CD8-positive, alpha-beta memory T cell (primary cell): Measurements from ENCODE around the gene TOMM40. TPM values are rescaled to one million over a fixed set of nuclear protein-coding genes. Genes with fewer than 3 reads are reported as not detected.
"Not testable (repeated sequence)": the region's sequence is repeated elsewhere in the genome, so short reads cannot be mapped to it uniquely, and the experiment has no call there.

ENCODE experiments used
- CTCF ChIA-PET: fragments of 350-600 bp; sonication (Branson Sonifier 250); formaldehyde crosslinking; loops from one replicate; lab custom pipeline; 2021; ENCODE audit warnings: antibody characterized with exemption; lab: Charles Lee
- POLR2A ChIA-PET: fragments of 350-600 bp; sonication (Branson Sonifier 250); formaldehyde crosslinking; loops from one replicate; lab custom pipeline; 2021; ENCODE audit warnings: antibody characterized with exemption; lab: Charles Lee
- DNase-seq, 5 donors: peaks; one replicate each; pipeline versions ENCODE4 v3.0.0 to v3.0.0-alpha.2; 2020 to 2022; ENCODE audit warnings: mixed read lengths in 1 of 5
- H3K27ac ChIP-seq: one replicate; pipeline ENCODE4 v1.7.0; 2013; ENCODE audit warnings: low read depth, mild to moderate bottlenecking, low read length, moderate library complexity
- H3K27me3 ChIP-seq: 2 replicates; pipeline ENCODE4 v1.7.0; 2013; ENCODE audit warnings: low read length, mild to moderate bottlenecking; ENCODE audit not compliant: insufficient read depth, poor library complexity, severe bottlenecking
- H3K36me3 ChIP-seq: 2 replicates; pipeline ENCODE4 v1.7.0; 2013; ENCODE audit warnings: mild to moderate bottlenecking, low read length, moderate library complexity; ENCODE audit not compliant: insufficient read depth
- H3K4me1 ChIP-seq: 2 replicates; pipeline ENCODE4 v1.7.0; 2013; ENCODE audit warnings: mild to moderate bottlenecking, low read length, moderate library complexity; ENCODE audit not compliant: insufficient read depth
- H3K4me3 ChIP-seq: 2 replicates; pipeline ENCODE4 v1.7.0; 2013; ENCODE audit warnings: mild to moderate bottlenecking, low read length
- H3K9me3 ChIP-seq: 2 replicates; pipeline ENCODE4 v1.7.0; 2013; ENCODE audit warnings: mild to moderate bottlenecking, low read length
- H3K27ac Mint-ChIP-seq, 8 donors: one replicate each; pipeline ENCODE4 v1.8.0; 2020 to 2021; ENCODE audit warnings: mixed read lengths in 8 of 8, mild to moderate bottlenecking in 6 of 8, inconsistent platforms in 3 of 8, moderate library complexity in 3 of 8
- H3K27me3 Mint-ChIP-seq, 2 donors: one replicate each; pipeline ENCODE4 v1.8.0; 2020 to 2021; ENCODE audit warnings: mixed read lengths in 2 of 2, mild to moderate bottlenecking in 1 of 2, moderate library complexity in 1 of 2
- H3K36me3 Mint-ChIP-seq, 3 donors: one replicate each; pipeline ENCODE4 v1.8.0; 2020 to 2021; ENCODE audit warnings: mixed read lengths in 3 of 3, inconsistent platforms in 1 of 3, mild to moderate bottlenecking in 1 of 3
- H3K4me1 Mint-ChIP-seq, 3 donors: one replicate each; pipeline ENCODE4 v1.8.0; 2020 to 2021; ENCODE audit warnings: mixed read lengths in 3 of 3, inconsistent platforms in 1 of 3, mild to moderate bottlenecking in 1 of 3
- H3K4me3 Mint-ChIP-seq, 7 donors: one replicate each; pipeline ENCODE4 v1.8.0; 2020 to 2021; ENCODE audit warnings: mixed read lengths in 7 of 7, mild to moderate bottlenecking in 6 of 7, moderate library complexity in 4 of 7, inconsistent platforms in 2 of 7
- H3K9me3 Mint-ChIP-seq, 5 donors: one replicate each; pipeline ENCODE4 v1.8.0; 2020 to 2022; ENCODE audit warnings: mixed read lengths in 5 of 5, mild to moderate bottlenecking in 3 of 5, moderate library complexity in 2 of 5, inconsistent platforms in 1 of 5
- polyA plus RNA-seq: library from polyadenylated mRNA; unstranded; fragments of 300-500 nt; fragmentation: Illumina TruSeq; gene quantifications from one replicate; pipeline ENCODE4 v1.2.3, GENCODE V29; 2021
- total RNA-seq, 2 experiments: library from RNA; stranded (reverse); gene quantifications; one replicate each; pipeline ENCODE4 v1.2.3, GENCODE V29; 2021

The TOMM40 gene
- total and polyA plus RNA-seq, 3 experiments from 2014 or later, result 41.4 to 218 (median 211) TPM

- H3K36me3 Mint-ChIP-seq, result no peaks in the 10 kb centered on the region
- ChIA-PET POLR2A (no interaction called here), CTCF (interaction anchor here (3.2 kb wide), 1 partner anchor 10 kb away, joined by 11 read pairs; no protein-coding TSS in a partner anchor)
- H3K27me3 Mint-ChIP-seq, result peaks cover 22 to 38% of the 10 kb centered on the region in 2 donors
- no peak overlapping the region for H3K27ac Mint-ChIP-seq
- no peak overlapping the region for H3K4me3 Mint-ChIP-seq
- no peaks in the 10 kb centered on the region for H3K36me3 ChIP-seq
- H3K4me3 ChIP-seq, result no peak overlapping the region
- H3K4me1 ChIP-seq, result peaks cover 3% of the 10 kb centered on the region
- peaks cover 4 to 10% (median 6%) of the 10 kb centered on the region in 3 donors for H3K4me1 Mint-ChIP-seq
- H3K27me3 ChIP-seq, result no peaks in the 10 kb centered on the region
- H3K9me3 ChIP-seq, result no peaks in the 10 kb centered on the region
- H3K27ac ChIP-seq, result peak overlapping the region; percentile 60
- DNase-seq, result no peak
- no peaks in the 10 kb centered on the region for H3K9me3 Mint-ChIP-seq
Observed at GRCh38 chr19:44912854-44913253, 21.8 kb downstream of the TOMM40 start.

DNA sequence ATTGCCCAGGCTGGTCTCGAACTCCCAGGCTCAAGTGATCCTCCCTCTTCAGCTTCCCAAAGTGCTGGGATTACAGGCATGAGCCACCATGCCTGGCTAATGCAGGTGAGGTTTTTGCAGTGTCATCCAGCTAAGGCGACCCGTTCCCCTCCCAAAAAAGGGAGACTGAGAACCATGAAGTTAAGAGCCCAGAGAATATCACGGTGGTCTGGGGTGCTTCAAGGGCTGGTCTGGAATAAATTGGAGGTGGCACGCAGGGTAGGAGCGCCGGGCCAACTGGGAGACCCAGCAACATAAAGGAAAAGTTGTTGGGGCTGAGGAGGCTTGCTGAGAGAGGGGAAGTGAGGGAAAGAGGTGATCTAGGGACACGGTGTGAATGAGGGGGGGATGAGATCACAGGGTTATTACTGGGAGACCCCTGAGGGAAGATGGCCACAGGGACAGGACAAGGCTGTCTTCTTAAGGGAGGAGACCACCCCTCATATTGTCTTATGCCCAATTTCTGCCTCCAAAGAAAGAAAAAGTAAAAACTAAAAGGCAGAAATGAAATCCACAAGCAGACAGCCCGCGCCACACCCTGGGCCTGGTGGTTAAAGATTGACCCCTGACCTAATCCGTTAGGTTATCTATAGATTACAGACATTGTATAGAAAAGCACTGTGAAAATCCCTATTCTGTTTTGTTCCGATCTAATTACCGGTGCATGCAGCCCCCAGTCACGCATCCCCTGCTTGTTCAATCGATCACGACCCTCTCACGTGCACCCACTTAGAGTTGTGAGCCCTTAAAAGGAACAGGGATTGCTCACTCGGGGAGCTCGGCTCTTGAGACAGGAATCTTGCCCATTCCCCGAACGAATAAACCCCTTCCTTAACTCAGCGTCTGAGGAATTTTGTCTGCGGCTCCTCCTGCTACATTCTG is 22.7 kb downstream of the TOMM40 start:
- H3K9me3 ChIP-seq, H3K36me3 ChIP-seq, H3K4me3 ChIP-seq, H3K4me1 ChIP-seq, H3K27me3 ChIP-seq, POLR2A ChIA-PET, H3K9me3 Mint-ChIP-seq, H3K4me1 Mint-ChIP-seq, H3K36me3 Mint-ChIP-seq, DNase-seq: not testable (repeated sequence)
- Mint-ChIP-seq H3K27me3 (peaks cover 22 to 34% of the 10 kb centered on the region in 2 donors), H3K27ac (peak overlapping the region in 2 of 8 donors; percentile 27 to 93), H3K4me3 (peak overlapping the region in 6 of 7 donors; percentile 46 to 93 (median 86))
- peak overlapping the region; percentile 60 for H3K27ac ChIP-seq
- CTCF ChIA-PET, result interaction anchor here (3.2 kb wide), 1 partner anchor 11 kb away, joined by 11 read pairs; no protein-coding TSS in a partner anchor

DNA sequence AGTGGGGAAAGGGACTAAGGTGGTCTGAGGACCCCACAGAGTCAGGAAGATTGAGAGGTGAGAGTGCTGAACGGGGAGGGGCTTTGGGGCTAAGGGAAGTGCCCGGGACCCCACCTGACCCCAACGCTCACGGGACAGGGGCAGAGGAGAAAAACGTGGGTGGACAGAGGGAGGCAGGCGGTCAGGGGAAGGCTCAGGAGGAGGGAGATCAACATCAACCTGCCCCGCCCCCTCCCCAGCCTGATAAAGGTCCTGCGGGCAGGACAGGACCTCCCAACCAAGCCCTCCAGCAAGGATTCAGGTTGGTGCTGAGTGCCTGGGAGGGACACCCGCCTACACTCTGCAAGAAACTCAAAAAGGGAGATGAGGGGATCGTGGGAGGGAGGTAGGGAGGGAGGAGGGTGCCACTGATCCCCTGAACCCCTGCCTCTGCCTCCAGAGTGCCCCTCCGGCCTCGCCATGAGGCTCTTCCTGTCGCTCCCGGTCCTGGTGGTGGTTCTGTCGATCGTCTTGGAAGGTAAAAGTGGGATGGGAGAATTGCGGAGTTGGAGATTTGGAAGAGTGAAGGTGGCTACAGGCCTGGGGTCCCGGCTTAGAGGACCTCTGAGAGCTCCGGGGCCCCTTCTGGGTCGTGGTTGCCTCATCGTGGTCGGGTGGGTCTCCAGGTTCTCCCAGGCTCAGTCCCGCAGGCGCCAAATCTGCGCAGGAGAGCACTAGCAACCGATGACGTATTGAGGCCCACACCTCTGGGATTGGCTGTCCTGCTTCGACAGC is 23.6 kb downstream of the TOMM40 start, which contains the start of gene APOC1:
APOC1 (plus strand) TSS at position 176 of the 774 bp plus-strand sequence; CDS start at position 460, 284 bp downstream.
- POLR2A ChIA-PET, H3K36me3 ChIP-seq, H3K36me3 Mint-ChIP-seq, H3K4me1 ChIP-seq, H3K27me3 ChIP-seq, H3K9me3 Mint-ChIP-seq, H3K9me3 ChIP-seq, H3K4me1 Mint-ChIP-seq: not testable (repeated sequence)
- peak within 1 kb of the TSS in 5 of 8 donors; percentile 27 to 94 (median 57) for H3K27ac Mint-ChIP-seq
- CTCF ChIA-PET, result interaction anchor here (1.3 to 3.2 kb wide), 2 partner anchors 11 to 68 kb away, joined by 3 to 11 read pairs; partner anchors contain the start of gene NECTIN2
- Histone ChIP-seq H3K27ac (peak within 1 kb of the TSS; percentile 60), H3K4me3 (peak within 1 kb of the TSS; percentile 66)
- DNase-seq, result peak; percentile 48 to 80 (median 68)
- peaks cover 22 to 34% of the 10 kb centered on the region in 2 donors for H3K27me3 Mint-ChIP-seq
- H3K4me3 Mint-ChIP-seq, result peak within 1 kb of the TSS; percentile 55 to 93 (median 87)

GRCh38 chr19:44924243-44924725 is 33.2 kb downstream of the TOMM40 start:
- no peaks in the 10 kb centered on the region for H3K36me3 Mint-ChIP-seq
- H3K4me1 Mint-ChIP-seq, result peaks cover 0 to 5% (median 4%) of the 10 kb centered on the region in 3 donors
- ChIA-PET CTCF (no interaction called here), POLR2A (no interaction called here)
- H3K4me3 Mint-ChIP-seq, result no peak overlapping the region
- H3K9me3 Mint-ChIP-seq, result no peaks in the 10 kb centered on the region
- Histone ChIP-seq H3K36me3 (no peaks in the 10 kb centered on the region), H3K27me3 (peaks cover 10% of the 10 kb centered on the region), H3K9me3 (no peaks in the 10 kb centered on the region), H3K4me1 (no peaks in the 10 kb centered on the region), H3K4me3 (no peak overlapping the region), H3K27ac (no peak overlapping the region)
- H3K27ac Mint-ChIP-seq, result no peak overlapping the region
- H3K27me3 Mint-ChIP-seq, result peaks cover 12 to 31% of the 10 kb centered on the region in 2 donors
- DNase-seq, result no peak

GRCh38 chr19:44925114-44925891 is 34.2 kb downstream of the TOMM40 start:
- Histone ChIP-seq H3K4me1 (no peaks in the 10 kb centered on the region), H3K36me3 (no peaks in the 10 kb centered on the region), H3K4me3 (no peak overlapping the region), H3K27me3 (peaks cover 10% of the 10 kb centered on the region), H3K27ac (no peak overlapping the region), H3K9me3 (no peaks in the 10 kb centered on the region)
- no peak for DNase-seq
- no peak overlapping the region for H3K4me3 Mint-ChIP-seq
- ChIA-PET POLR2A (no interaction called here), CTCF (interaction anchor here (1.4 kb wide), 1 partner anchor 27 kb away, joined by 4 read pairs; no protein-coding TSS in a partner anchor)
- H3K36me3 Mint-ChIP-seq, result no peaks in the 10 kb centered on the region
- H3K27me3 Mint-ChIP-seq, result peaks cover 12 to 33% of the 10 kb centered on the region in 2 donors
- H3K9me3 Mint-ChIP-seq, result no peaks in the 10 kb centered on the region
- H3K27ac Mint-ChIP-seq, result peak overlapping the region in 1 of 8 donors; percentile 55
- H3K4me1 Mint-ChIP-seq, result peaks cover 0 to 5% (median 4%) of the 10 kb centered on the region in 3 donors

DNA sequence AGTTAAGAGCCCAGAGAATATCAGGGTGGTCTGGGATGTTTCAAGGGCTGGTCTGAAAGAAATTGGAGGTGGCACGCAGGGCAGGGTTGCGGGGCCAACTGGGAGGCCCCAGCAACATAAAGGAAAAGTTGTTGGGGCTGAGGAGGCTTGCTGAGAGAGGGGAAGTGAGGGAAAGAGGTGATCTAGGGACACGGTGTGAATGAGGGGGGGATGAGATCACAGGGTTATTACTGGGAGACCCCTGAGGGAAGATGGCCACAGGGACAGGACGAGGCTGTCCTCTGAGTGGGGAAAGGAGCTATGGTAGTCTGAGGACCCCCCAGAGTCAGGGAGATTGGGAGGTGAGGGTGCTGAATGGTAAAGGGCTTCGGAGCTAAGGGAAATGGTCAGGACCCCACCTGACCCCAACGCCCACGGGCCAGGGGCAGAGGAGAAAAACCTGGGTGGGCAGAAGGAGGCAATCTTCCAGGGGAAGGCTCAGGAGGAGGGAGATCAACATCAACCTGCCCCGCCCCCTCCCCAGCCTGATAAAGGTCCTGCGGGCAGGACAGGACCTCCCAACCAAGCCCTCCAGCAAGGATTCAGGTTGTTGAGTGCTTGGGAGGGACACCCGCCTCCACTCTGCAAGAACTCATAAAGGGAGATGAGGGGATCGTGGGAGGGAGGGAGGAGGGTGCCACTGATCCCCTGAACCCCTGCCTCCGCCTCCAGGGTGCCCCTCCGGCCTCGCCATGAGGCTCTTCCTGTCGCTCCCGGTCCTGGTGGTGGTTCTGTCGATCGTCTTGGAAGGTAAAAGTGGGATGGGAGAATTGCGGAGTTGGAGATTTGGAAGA is 35.4 kb downstream of the TOMM40 start:
- H3K4me1 ChIP-seq, H3K9me3 Mint-ChIP-seq, H3K4me3 ChIP-seq, H3K4me1 Mint-ChIP-seq, H3K36me3 Mint-ChIP-seq, POLR2A ChIA-PET, DNase-seq, H3K27ac ChIP-seq, H3K9me3 ChIP-seq, H3K36me3 ChIP-seq, H3K27ac Mint-ChIP-seq: not testable (repeated sequence)
- CTCF ChIA-PET, result interaction anchor here (0.6 to 1.4 kb wide), 2 partner anchors 11 to 26 kb away, joined by 3 to 4 read pairs; no protein-coding TSS in a partner anchor
- Mint-ChIP-seq H3K4me3 (peak overlapping the region in 4 of 7 donors; percentile 41 to 57 (median 50)), H3K27me3 (peaks cover 12 to 33% of the 10 kb centered on the region in 2 donors)
- H3K27me3 ChIP-seq, result peaks cover 10% of the 10 kb centered on the region

- no peaks in the 10 kb centered on the region for H3K36me3 ChIP-seq
- no peak overlapping the region for H3K27ac ChIP-seq
- no peak overlapping the region for H3K4me3 ChIP-seq
- H3K9me3 Mint-ChIP-seq, result no peaks in the 10 kb centered on the region
- no peaks in the 10 kb centered on the region for H3K9me3 ChIP-seq
- H3K4me1 Mint-ChIP-seq, result peaks cover 0 to 5% (median 4%) of the 10 kb centered on the region in 3 donors
- H3K27me3 Mint-ChIP-seq, result peaks cover 12 to 33% of the 10 kb centered on the region in 2 donors
- ChIA-PET POLR2A (no interaction called here), CTCF (no interaction called here)
- H3K4me3 Mint-ChIP-seq, result no peak overlapping the region
- no peaks in the 10 kb centered on the region for H3K4me1 ChIP-seq
- no peak overlapping the region for H3K27ac Mint-ChIP-seq
- no peak for DNase-seq
- H3K36me3 Mint-ChIP-seq, result no peaks in the 10 kb centered on the region
- peaks cover 10% of the 10 kb centered on the region for H3K27me3 ChIP-seq
Observed at GRCh38 chr19:44927746-44928145, 36.7 kb downstream of the TOMM40 start.
